DND-41 (cell line): Measurements from ENCODE around the gene HMGN3.
A peak's percentile ranks its signal among the peaks of the same experiment; 100 is the strongest.

Source experiments
- CTCF ChIP-seq: IDR thresholded peaks from 2 replicates; pipeline ENCODE4 v1.5.1; 2012; ENCODE audit warnings: borderline replicate concordance, low read length, moderate library complexity, mild to moderate bottlenecking; ENCODE audit not compliant: poor library complexity, severe bottlenecking; ENCODE audit errors: extremely low read depth
- EZH2 ChIP-seq: IDR thresholded peaks from 3 replicates; pipeline ENCODE4 v1.6.1; 2012; ENCODE audit warnings: borderline replicate concordance, low read depth, mild to moderate bottlenecking, moderate library complexity, low read length, inconsistent platforms; ENCODE audit not compliant: severe bottlenecking

GRCh38 chr6:79233611-79234149, 802 bp downstream of the HMGN3 start:
- peak; percentile 48 for TF ChIP-seq CTCF
- TF ChIP-seq EZH2: no peak
